ENCODE results near the gene SPNS2. TPM values are rescaled to one million over a fixed set of nuclear protein-coding genes. Genes with fewer than 3 reads are reported as not detected.

The SPNS2 gene
- total and polyA plus RNA-seq, 4 donors = 4.0 to 9.0 (median 5.2) TPM

DNA sequence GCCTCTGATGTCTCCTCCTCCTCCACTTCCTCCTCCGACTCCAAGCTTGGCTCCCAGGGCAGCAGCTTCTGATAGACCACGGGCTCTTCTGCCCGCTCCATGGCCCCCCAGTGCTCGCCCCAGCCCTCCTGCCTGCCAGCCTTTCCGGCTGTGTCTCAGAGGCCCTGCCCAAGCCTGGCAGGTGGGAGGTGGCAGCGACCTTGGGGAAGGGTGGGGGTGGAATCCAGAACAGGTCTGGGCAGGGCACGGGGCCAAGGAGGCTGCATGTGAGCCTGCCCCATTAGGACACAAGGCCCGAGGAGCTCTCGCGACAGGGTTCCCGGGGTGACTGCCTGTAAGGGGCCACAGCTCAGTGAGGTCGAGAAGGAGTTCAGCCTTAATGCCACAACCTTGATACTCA is 61.7 kb downstream of the SPNS2 start, which contains the start of gene GGT6:
Gene GGT6, minus strand, starts transcription at position 157 of the 400 bp plus-strand sequence. Its CDS starts 56 bp downstream, at position 101.
- H3K4me1 ChIP-seq (ENCODE audit: control insufficient read depth in 4 of 4, insufficient read depth in 4 of 4, low read length in 3 of 4) = peaks cover 2 to 12% (median 5%) of the 10 kb centered on the region in 4 donors
- DNase-seq (ENCODE audit: low spot score) = no peak
- no peak within 1 kb of the TSS for H3K9ac ChIP-seq (ENCODE audit: low read depth in 1 of 2, low read length in 2 of 2)
- no peaks in the 10 kb centered on the region for H3K36me3 ChIP-seq (ENCODE audit: control insufficient read depth in 4 of 4, insufficient read depth in 3 of 4, low read depth in 1 of 4, low read length in 3 of 4)
- H3K27ac ChIP-seq (ENCODE audit: low read depth in 1 of 2, low read length in 2 of 2) = no peak within 1 kb of the TSS
- WGBS = 78% methylated on average over 12 of the region's 12 CpGs
- no peaks in the 10 kb centered on the region for H3K9me3 ChIP-seq (ENCODE audit: control insufficient read depth in 4 of 4, low read length in 3 of 4)
- H3K27me3 ChIP-seq (ENCODE audit: control insufficient read depth in 4 of 4, insufficient read depth in 4 of 4, low read length in 3 of 4) = no peaks in the 10 kb centered on the region
- no peak within 1 kb of the TSS for H3K4me3 ChIP-seq (ENCODE audit: low read depth in 1 of 3, low read length in 3 of 3)
- TF ChIP-seq EGR1 (IDR thresholded peaks at IDR 0.05; ENCODE audit: low read depth in 2 of 2) = no peak
- TF ChIP-seq HNF4G (IDR thresholded peaks at IDR 0.05) = no peak
- no peak for TF ChIP-seq RXRA (IDR thresholded peaks at IDR 0.05)
- TF ChIP-seq FOXA2 (IDR thresholded peaks at IDR 0.05) = no peak
- TF ChIP-seq, protein P1, sequence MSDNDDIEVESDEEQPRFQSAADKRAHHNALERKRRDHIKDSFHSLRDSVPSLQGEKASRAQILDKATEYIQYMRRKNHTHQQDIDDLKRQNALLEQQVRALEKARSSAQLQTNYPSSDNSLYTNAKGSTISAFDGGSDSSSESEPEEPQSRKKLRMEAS (IDR thresholded peaks at IDR 0.05) = no peak
- TF ChIP-seq TAF1 (conservative IDR thresholded peaks at IDR 0.05) = no peak
- TF ChIP-seq GABPA (IDR thresholded peaks at IDR 0.05 in 1 of 2, conservative IDR thresholded peaks at IDR 0.05 in 1 of 2) = no peak
- no peak for TF ChIP-seq JUND (IDR thresholded peaks at IDR 0.05)
- no peak for TF ChIP-seq RAD21 (IDR thresholded peaks at IDR 0.05)
- TF ChIP-seq SP1 (IDR thresholded peaks at IDR 0.05) = no peak
- no peak for TF ChIP-seq FOXA1 (IDR thresholded peaks at IDR 0.05)
- TF ChIP-seq, protein P2, sequence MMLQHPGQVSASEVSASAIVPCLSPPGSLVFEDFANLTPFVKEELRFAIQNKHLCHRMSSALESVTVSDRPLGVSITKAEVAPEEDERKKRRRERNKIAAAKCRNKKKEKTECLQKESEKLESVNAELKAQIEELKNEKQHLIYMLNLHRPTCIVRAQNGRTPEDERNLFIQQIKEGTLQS (IDR thresholded peaks at IDR 0.05) = no peak
- TF ChIP-seq, protein P3, sequence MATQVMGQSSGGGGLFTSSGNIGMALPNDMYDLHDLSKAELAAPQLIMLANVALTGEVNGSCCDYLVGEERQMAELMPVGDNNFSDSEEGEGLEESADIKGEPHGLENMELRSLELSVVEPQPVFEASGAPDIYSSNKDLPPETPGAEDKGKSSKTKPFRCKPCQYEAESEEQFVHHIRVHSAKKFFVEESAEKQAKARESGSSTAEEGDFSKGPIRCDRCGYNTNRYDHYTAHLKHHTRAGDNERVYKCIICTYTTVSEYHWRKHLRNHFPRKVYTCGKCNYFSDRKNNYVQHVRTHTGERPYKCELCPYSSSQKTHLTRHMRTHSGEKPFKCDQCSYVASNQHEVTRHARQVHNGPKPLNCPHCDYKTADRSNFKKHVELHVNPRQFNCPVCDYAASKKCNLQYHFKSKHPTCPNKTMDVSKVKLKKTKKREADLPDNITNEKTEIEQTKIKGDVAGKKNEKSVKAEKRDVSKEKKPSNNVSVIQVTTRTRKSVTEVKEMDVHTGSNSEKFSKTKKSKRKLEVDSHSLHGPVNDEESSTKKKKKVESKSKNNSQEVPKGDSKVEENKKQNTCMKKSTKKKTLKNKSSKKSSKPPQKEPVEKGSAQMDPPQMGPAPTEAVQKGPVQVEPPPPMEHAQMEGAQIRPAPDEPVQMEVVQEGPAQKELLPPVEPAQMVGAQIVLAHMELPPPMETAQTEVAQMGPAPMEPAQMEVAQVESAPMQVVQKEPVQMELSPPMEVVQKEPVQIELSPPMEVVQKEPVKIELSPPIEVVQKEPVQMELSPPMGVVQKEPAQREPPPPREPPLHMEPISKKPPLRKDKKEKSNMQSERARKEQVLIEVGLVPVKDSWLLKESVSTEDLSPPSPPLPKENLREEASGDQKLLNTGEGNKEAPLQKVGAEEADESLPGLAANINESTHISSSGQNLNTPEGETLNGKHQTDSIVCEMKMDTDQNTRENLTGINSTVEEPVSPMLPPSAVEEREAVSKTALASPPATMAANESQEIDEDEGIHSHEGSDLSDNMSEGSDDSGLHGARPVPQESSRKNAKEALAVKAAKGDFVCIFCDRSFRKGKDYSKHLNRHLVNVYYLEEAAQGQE (IDR thresholded peaks at IDR 0.05) = no peak
- no peak for TF ChIP-seq HNF4A (conservative IDR thresholded peaks at IDR 0.05)
- no peak for TF ChIP-seq YY1 (IDR thresholded peaks at IDR 0.05)
- no peak for TF ChIP-seq NR2F2 (IDR thresholded peaks at IDR 0.05)
- TF ChIP-seq, protein P4, sequence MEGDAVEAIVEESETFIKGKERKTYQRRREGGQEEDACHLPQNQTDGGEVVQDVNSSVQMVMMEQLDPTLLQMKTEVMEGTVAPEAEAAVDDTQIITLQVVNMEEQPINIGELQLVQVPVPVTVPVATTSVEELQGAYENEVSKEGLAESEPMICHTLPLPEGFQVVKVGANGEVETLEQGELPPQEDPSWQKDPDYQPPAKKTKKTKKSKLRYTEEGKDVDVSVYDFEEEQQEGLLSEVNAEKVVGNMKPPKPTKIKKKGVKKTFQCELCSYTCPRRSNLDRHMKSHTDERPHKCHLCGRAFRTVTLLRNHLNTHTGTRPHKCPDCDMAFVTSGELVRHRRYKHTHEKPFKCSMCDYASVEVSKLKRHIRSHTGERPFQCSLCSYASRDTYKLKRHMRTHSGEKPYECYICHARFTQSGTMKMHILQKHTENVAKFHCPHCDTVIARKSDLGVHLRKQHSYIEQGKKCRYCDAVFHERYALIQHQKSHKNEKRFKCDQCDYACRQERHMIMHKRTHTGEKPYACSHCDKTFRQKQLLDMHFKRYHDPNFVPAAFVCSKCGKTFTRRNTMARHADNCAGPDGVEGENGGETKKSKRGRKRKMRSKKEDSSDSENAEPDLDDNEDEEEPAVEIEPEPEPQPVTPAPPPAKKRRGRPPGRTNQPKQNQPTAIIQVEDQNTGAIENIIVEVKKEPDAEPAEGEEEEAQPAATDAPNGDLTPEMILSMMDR (IDR thresholded peaks at IDR 0.05; ENCODE audit: low read depth, low read length, missing input control) = no peak

DNA sequence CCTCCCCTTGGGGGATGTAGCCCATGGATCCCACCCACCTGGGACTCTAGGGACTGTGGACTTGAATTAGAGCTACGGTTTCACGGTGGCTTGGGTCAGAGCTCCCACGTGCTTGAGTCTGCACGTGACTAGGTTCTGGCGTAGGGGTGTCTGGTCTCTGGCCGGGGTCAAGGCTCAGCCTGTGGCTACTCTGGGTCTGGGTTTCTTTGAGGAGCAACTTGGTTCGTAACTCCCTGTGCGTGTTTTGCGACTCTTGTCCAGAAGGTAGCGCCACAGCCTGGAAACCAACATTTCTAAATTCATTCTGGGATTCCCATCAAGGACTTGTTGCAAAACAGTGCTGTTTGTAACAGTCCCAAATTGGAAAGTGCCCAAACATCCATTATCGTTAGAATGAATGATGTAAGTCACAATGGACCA is 62.2 kb downstream of the SPNS2 start:
- no peak overlapping the region for H3K9ac ChIP-seq (ENCODE audit: low read depth in 1 of 2, low read length in 2 of 2)
- no peak overlapping the region for H3K4me3 ChIP-seq (ENCODE audit: low read depth in 1 of 3, low read length in 3 of 3)
- no peaks in the 10 kb centered on the region for H3K9me3 ChIP-seq (ENCODE audit: control insufficient read depth in 4 of 4, low read length in 3 of 4)
- 66% methylated on average over 11 of the region's 11 CpGs for WGBS
- DNase-seq (ENCODE audit: low spot score) = no peak
- TF ChIP-seq, protein P4 (IDR thresholded peaks at IDR 0.05; ENCODE audit: low read depth, low read length, missing input control) = no peak
- TF ChIP-seq RAD21 (IDR thresholded peaks at IDR 0.05) = no peak
- TF ChIP-seq JUND (IDR thresholded peaks at IDR 0.05) = no peak
- TF ChIP-seq, protein P2 (IDR thresholded peaks at IDR 0.05) = no peak
- no peak for TF ChIP-seq HNF4G (IDR thresholded peaks at IDR 0.05)
- TF ChIP-seq, protein P3 (IDR thresholded peaks at IDR 0.05) = no peak
- no peak for TF ChIP-seq YY1 (IDR thresholded peaks at IDR 0.05)
- no peak for TF ChIP-seq TAF1 (conservative IDR thresholded peaks at IDR 0.05)
- H3K27ac ChIP-seq (ENCODE audit: low read depth in 1 of 2, low read length in 2 of 2) = no peak overlapping the region
- peaks cover 1 to 12% (median 4%) of the 10 kb centered on the region in 4 donors for H3K4me1 ChIP-seq (ENCODE audit: control insufficient read depth in 4 of 4, insufficient read depth in 4 of 4, low read length in 3 of 4)
- no peaks in the 10 kb centered on the region for H3K27me3 ChIP-seq (ENCODE audit: control insufficient read depth in 4 of 4, insufficient read depth in 4 of 4, low read length in 3 of 4)
- H3K36me3 ChIP-seq (ENCODE audit: control insufficient read depth in 4 of 4, insufficient read depth in 3 of 4, low read depth in 1 of 4, low read length in 3 of 4) = no peaks in the 10 kb centered on the region

Data from liver (tissue), 9 donors.